LNCaP clone FGC (cell line): ENCODE measurements around the gene BRD1.

Experiments used
- DNase-seq: peaks from one replicate; pipeline ENCODE4 v3.0.0-alpha.2; 2011; ENCODE audit warnings: low read depth
- H3K4me3 ChIP-seq: 2 replicates; pipeline ENCODE4 v1.5.1; 2011; ENCODE audit warnings: mild to moderate bottlenecking, low read depth, low read length, control low read depth
- TF ChIP-seq, protein P1 (sequence below): IDR thresholded peaks from 2 replicates; pipeline ENCODE4 v1.5.1; 2012; ENCODE audit warnings: mild to moderate bottlenecking; ENCODE audit not compliant: control insufficient read depth, insufficient read depth; ENCODE audit errors: extremely low read depth

Gene BRD1

DNA sequence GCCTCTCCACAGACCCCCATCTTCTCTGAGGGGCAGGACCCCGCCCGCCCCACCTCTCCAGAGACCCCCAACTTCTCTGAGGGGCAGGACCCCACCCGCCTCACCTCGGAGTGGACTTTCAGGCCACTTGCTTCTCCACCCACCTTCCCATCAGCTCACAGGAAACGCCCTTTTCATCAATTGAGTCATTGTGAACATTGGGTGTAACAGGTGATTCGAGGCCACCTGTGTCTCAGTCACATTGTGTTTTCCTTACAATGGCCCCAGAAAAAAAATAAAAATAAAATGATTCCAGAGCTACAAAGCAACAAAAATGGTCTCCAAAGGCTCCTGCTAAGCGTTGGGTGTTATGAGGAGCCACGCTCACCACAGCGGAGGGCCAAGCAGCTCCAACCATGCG is 36.0 kb downstream of the BRD1 start:
- H3K4me3 ChIP-seq = no peak overlapping the region
- no peak for DNase-seq
- TF ChIP-seq, protein P1, sequence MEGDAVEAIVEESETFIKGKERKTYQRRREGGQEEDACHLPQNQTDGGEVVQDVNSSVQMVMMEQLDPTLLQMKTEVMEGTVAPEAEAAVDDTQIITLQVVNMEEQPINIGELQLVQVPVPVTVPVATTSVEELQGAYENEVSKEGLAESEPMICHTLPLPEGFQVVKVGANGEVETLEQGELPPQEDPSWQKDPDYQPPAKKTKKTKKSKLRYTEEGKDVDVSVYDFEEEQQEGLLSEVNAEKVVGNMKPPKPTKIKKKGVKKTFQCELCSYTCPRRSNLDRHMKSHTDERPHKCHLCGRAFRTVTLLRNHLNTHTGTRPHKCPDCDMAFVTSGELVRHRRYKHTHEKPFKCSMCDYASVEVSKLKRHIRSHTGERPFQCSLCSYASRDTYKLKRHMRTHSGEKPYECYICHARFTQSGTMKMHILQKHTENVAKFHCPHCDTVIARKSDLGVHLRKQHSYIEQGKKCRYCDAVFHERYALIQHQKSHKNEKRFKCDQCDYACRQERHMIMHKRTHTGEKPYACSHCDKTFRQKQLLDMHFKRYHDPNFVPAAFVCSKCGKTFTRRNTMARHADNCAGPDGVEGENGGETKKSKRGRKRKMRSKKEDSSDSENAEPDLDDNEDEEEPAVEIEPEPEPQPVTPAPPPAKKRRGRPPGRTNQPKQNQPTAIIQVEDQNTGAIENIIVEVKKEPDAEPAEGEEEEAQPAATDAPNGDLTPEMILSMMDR = no peak

DNA sequence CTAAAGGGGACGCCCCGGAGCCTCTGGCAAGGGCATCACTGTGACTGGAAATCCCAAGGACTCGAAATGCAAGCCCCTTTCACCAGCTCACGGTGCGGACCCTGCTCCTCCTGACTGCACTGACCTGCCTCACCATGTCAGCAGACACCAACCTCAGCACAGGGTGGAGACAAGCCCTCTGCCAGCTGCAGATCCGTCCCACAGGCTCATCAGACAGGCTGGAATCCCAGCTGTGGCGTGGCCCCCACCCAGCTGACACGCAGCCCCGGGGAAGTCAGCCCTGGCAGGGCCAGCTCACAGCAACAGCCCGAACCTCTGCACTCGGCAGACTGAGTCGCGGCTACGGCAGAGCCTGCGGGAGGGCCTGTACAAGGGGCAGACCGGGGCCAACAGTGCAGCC is 36.8 kb downstream of the BRD1 start:
- H3K4me3 ChIP-seq = no peak overlapping the region
- DNase-seq = no peak
- TF ChIP-seq, protein P1 = no peak

DNA sequence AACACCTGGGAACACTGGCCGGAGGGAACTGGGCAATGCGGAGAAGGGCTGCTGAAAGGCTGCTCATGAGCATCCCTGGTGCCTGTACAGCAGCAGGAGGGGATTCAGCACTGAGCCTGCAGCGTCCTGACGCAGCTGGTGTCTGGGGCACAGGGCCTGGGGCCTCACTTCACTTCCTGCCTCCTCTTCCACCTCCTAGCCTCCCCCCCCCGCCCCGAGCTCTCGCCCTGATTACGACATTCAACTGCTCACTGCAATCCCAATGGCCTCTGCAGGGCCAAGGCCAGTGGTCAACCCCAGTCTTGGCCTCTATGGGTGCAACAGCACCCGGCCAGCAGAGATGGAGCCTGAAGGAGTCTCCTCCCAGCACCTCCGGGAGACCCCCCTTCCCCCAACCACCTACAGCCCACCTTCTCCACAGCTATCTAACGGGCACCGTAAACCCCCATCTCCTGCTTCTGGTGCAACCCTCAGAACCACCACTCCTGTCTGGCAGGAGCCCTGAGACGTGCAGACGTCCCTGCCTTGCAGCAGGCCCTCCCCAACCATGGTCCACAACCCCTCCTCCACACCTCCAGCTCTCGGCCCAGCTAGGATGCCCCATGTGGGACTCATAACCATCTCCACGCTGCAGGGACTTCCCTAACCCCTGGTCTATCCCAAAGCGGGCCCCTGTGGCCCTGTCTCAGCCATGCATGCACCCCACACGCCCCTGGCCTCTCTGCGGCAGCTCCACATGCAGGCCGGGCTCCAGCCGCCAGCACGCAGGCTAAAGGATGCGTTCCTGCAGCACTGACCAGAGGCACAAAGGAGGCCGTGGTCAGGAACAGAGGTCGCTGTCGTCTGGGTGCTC is 38.2 kb downstream of the BRD1 start:
- H3K4me3 ChIP-seq = no peak overlapping the region

DNA sequence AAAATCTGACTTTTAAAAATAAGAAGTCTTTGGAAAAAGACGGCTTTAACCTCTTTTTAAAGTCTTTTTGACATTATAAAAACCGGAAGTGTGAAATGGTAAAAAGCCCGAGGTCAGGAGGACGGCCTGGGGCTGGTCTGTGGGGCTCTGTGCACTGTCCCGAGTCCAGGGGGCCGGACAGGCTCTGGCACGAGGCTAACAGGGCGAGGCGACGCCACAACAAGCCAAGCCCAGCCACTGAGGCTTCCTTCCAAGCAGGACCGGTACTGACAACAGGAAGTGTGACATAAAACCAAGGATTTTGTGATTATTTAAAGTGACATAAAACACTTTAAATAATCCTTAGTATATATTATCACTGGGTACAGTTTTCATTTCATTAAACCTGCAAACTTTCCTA is 39.2 kb downstream of the BRD1 start:
- H3K4me3 ChIP-seq = no peak overlapping the region
- TF ChIP-seq, protein P1 = no peak
- no peak for DNase-seq

More for the DNA sequence above, 38.2 kb downstream of the BRD1 start:
- TF ChIP-seq, protein P1 = no peak
- DNase-seq = no peak

DNA sequence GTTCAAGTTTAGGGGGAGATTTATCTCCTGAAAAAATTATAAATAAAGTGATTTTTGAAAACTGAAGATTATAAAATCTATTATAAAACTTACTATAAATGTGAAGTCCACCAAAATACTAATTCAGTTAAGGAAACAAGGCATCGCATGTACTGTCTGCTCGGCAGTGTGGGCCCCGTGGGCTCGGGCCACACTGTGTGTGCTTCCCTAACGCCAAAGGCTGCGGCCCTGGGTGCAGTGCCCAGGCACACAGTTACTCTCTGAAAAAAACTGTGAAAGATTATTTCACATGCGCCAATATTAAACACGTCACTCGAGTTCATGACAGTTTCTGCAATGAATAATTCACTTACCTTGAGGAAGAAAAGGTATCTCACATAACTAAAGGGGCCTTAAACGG is 39.8 kb downstream of the BRD1 start:
- TF ChIP-seq, protein P1 = no peak
- H3K4me3 ChIP-seq = no peak overlapping the region
- no peak for DNase-seq

DNA sequence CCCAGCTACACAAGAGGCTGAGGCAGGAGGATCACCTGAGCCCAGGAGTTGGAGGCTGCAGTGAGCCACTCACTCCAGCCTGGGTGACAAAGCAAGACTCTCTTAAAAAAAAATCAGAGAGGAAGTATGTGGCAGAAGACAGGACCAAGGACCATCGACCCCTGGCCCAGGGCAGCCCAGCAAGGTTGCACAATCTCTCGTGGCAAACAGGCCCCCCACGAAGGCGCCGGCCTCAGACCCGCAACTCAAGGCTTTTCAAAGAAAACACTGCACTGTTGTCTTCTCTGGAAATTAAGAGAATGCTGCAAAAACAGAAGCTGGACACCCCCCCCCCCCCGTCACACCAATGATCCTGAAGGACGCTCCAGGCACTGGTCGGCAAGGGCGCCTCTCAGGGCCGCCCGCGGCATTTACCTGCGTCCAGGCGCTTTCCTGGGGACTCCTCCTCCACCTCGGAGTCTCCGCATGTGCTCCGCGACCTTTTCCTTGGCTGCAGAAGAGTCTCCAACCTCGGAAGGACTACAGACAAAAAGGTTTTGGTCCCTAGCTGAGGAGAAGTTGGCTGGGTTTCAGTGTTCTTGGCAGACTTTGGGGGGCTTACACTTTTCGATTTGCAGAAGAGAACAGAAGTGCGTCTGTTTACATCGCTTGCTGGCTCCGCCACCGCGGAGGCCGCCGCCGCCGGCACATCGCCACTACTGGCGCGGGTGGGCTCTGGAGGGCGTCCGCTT is 40.5 kb downstream of the BRD1 start:
- DNase-seq = no peak
- H3K4me3 ChIP-seq = no peak overlapping the region
- TF ChIP-seq, protein P1 = no peak
